Aorta (tissue), 5 donors: ENCODE data around the gene OXCT1. TPM values are rescaled to one million over a fixed set of nuclear protein-coding genes. Genes with fewer than 3 reads are reported as not detected.

ENCODE experiments used
- ATAC-seq: fragments of 200-7000 bp; cut with Tn5 transposase; one replicate; pipeline ENCODE4 v1.9.1; 2022; ENCODE audit warnings: moderate library complexity; ENCODE audit not compliant: low FRiP score
- DNase-seq, 2 donors: peaks; one replicate each; pipeline ENCODE4 v3.0.0-alpha.2; 2020
- H3K27ac ChIP-seq, 2 donors: one replicate each; pipeline ENCODE4 v1.5.1; 2013; ENCODE audit warnings: low read length in 2 of 2, mild to moderate bottlenecking in 2 of 2, moderate library complexity in 2 of 2, control low read depth in 1 of 2, inconsistent platforms in 1 of 2, low read depth in 1 of 2
- H3K27me3 ChIP-seq, 2 donors: one replicate each; pipeline ENCODE4 v1.6.1; 2013; ENCODE audit warnings: control low read depth in 1 of 2, low read length in 1 of 2, mild to moderate bottlenecking in 1 of 2, moderate library complexity in 1 of 2; ENCODE audit not compliant: insufficient read depth in 2 of 2, control insufficient read depth in 1 of 2
- H3K36me3 ChIP-seq, 2 donors: one replicate each; pipeline ENCODE4 v1.6.1; 2013; ENCODE audit warnings: control low read depth in 1 of 2, low read length in 1 of 2, mild to moderate bottlenecking in 1 of 2; ENCODE audit not compliant: insufficient read depth in 2 of 2, control insufficient read depth in 1 of 2
- H3K4me1 ChIP-seq, 2 donors: one replicate each; pipeline ENCODE4 v1.6.1; 2013; ENCODE audit warnings: low read length in 2 of 2, control low read depth in 1 of 2, mild to moderate bottlenecking in 1 of 2, moderate library complexity in 1 of 2; ENCODE audit not compliant: insufficient read depth in 2 of 2, control insufficient read depth in 1 of 2
- H3K4me3 ChIP-seq, 2 donors: one replicate each; pipeline ENCODE4 v1.5.1; 2013; ENCODE audit warnings: low read length in 2 of 2, control low read depth in 1 of 2, mild to moderate bottlenecking in 1 of 2
- H3K9me3 ChIP-seq: one replicate; pipeline ENCODE4 v1.6.1; 2013; ENCODE audit warnings: mild to moderate bottlenecking, low read length; ENCODE audit not compliant: control insufficient read depth
- WGBS, 2 donors: extraction: QIAGEN DNeasy Blood & Tissue Kit; methylation state at CpG; one replicate each; pipeline ENCODE4 v1.1.7; 2013; 5-methylcytosine and 5-hydroxymethylcytosine counted together
- intact Hi-C, 2 donors: fragments of 100-400 bp; cut with DNase I; formaldehyde crosslinking; loops; one replicate each; pipeline versions ENCODE4 v1.14.2 to v1.15.0; 2022
- polyA plus RNA-seq, 2 donors: library from polyadenylated mRNA; stranded (reverse); fragments of 200-250 nt; gene quantifications; one replicate each; pipeline ENCODE4 v1.2.3, GENCODE V29; 2013
- total RNA-seq, 2 donors: library from RNA; stranded (reverse); fragmentation: NEBNext Ultra II Directional; extraction: Animal tissue kit (Norgen Biotek cat#: 25700); gene quantifications; one replicate each; pipeline ENCODE4 v1.2.1, GENCODE V29; 2021
- donor health status: healthy with polysubstance abuse.
- donor health status: Bipolar disorder and iron deficiency.
- donor health status: DM: no; HTN: no; CAD: no.
- donor health status: DM: no; HTN: no; CAD: no.
- donor health status: DM: yes; HTN: yes; CAD: no.

The OXCT1 gene
- total and polyA plus RNA-seq, 4 donors = 22.5 to 32.1 (median 27.8) TPM

GRCh38 chr5:41878173-41878572, 7.9 kb upstream of the OXCT1 start:
- no peak for DNase-seq
- no peak overlapping the region for H3K4me3 ChIP-seq
- ATAC-seq = no peak
- no peaks in the 10 kb centered on the region for H3K36me3 ChIP-seq
- H3K4me1 ChIP-seq = peaks cover 0 to 1% of the 10 kb centered on the region in 2 donors
- H3K9me3 ChIP-seq = no peaks in the 10 kb centered on the region
- intact Hi-C loops = no loop called here
- WGBS, 2 donors = 84 to 87% methylated on average over 2 of the region's 2 CpGs
- no peak overlapping the region for H3K27ac ChIP-seq
- no peaks in the 10 kb centered on the region for H3K27me3 ChIP-seq

DNA sequence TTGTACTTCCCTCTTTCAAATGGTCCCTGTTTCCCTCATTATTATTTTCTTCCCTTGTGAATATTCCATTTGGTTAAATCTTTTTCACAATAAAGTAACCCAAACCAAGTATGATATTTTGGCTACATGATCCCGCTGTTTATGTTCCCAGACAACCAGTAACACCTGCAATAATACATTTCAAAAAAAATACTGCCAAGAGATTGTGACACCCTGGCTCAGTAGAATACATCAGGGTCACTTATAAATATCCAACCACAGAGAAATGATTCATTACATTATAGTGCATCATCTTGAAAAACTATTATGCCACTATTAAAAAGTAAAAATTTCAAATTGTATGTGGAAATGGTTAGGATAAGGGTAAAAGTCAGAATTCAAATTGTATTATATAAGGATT, 7.2 kb upstream of the OXCT1 start:
- Histone ChIP-seq H3K4me1 (peaks cover 0 to 1% of the 10 kb centered on the region in 2 donors), H3K27ac (no peak overlapping the region), H3K27me3 (no peaks in the 10 kb centered on the region), H3K36me3 (no peaks in the 10 kb centered on the region), H3K9me3 (no peaks in the 10 kb centered on the region), H3K4me3 (no peak overlapping the region)
- DNase-seq (no peak), ATAC-seq (no peak)
- intact Hi-C loops = no loop called here
- WGBS, 2 donors = 95 to 98% methylated on average over 1 of the region's 1 CpG

GRCh38 chr5:41876678-41877077, 6.5 kb upstream of the OXCT1 start:
- H3K27ac ChIP-seq = no peak overlapping the region
- H3K4me1 ChIP-seq = peaks cover 0 to 1% of the 10 kb centered on the region in 2 donors
- H3K9me3 ChIP-seq = no peaks in the 10 kb centered on the region
- DNase-seq = no peak
- H3K36me3 ChIP-seq = no peaks in the 10 kb centered on the region
- no peaks in the 10 kb centered on the region for H3K27me3 ChIP-seq
- 62 to 73% methylated on average over 2 of the region's 2 CpGs for WGBS, 2 donors
- no peak for ATAC-seq
- intact Hi-C loops = no loop called here
- no peak overlapping the region for H3K4me3 ChIP-seq

DNA sequence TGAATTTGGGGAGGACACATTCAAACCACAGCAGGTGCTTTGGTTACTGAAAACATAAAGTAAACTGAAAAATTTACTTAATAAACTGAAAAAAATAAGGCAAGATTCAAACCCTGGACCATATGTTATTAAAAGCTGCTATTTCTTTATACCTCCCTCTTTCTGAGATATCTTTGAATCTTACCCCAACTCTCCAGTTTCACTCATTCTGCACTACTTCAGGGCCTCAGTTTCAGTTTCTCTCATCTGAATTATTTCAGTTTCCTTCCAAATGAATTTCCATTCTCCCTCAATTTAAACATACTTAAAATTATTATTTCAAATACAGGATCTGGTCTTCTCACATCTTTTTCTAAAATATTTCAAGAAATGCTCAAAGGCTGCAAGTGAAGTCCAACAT, 4.9 kb upstream of the OXCT1 start:
- no peaks in the 10 kb centered on the region for H3K9me3 ChIP-seq
- H3K4me3 ChIP-seq = no peak overlapping the region
- no peaks in the 10 kb centered on the region for H3K36me3 ChIP-seq
- H3K27me3 ChIP-seq = no peaks in the 10 kb centered on the region
- peaks cover 1 to 2% of the 10 kb centered on the region in 2 donors for H3K4me1 ChIP-seq
- ATAC-seq = no peak
- no peak for DNase-seq
- no peak overlapping the region for H3K27ac ChIP-seq
- intact Hi-C loops = no loop called here

DNA sequence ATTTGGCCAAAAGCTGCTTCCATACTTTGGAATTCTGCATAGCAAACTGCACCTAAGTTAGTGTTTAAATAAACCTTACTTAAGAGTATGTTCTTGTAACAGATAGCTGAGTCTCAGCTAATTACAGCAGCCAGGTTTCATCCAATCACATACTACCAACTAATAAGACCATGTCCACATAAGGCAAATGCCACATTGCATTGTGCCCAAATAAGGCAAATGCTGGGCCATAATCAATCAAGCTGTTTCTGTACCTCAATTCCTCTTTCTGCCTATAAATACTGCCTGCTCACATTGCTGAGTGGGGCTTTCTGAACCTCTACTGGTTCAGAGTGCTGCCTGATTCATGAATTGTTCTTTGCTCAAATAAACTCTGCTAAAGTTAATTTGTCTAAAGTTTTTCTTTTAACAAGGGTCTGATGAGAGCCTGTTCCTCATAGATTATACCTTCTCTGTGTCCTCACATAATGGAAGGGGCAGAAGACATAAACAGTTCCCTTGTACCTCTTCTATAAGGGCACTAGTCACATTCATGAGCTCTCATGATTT, 4.4 kb upstream of the OXCT1 start:
- H3K9me3 ChIP-seq = no peaks in the 10 kb centered on the region
- H3K27ac ChIP-seq = no peak overlapping the region
- H3K36me3 ChIP-seq = no peaks in the 10 kb centered on the region
- H3K4me1 ChIP-seq = peaks cover 1 to 2% of the 10 kb centered on the region in 2 donors
- H3K4me3 ChIP-seq = no peak overlapping the region
- DNase-seq (no peak), ATAC-seq (no peak)
- no peaks in the 10 kb centered on the region for H3K27me3 ChIP-seq
- intact Hi-C loops = no loop called here

- DNase-seq = peak in 1 of 2 donors; percentile 64
Measured at GRCh38 chr5:41871852-41872251, 1.6 kb upstream of the OXCT1 start.

GRCh38 chr5:41870627-41871048, 413 bp upstream of the OXCT1 start:
- H3K4me1 ChIP-seq = peaks cover 0 to 6% of the 10 kb centered on the region in 2 donors
- DNase-seq = no peak
- no peaks in the 10 kb centered on the region for H3K27me3 ChIP-seq
- intact Hi-C loops = loop anchor here in 1 of 2 donors (1.0 to 2.0 kb wide), 2 partner anchors 34 to 55 kb away; partner anchors contain the start of genes FBXO4 and RIMOC1
- no peak for ATAC-seq
- 4 to 8% methylated on average over 16 of the region's 16 CpGs for WGBS, 2 donors
- H3K27ac ChIP-seq = peak overlapping the region; percentile 93 to 95
- no peaks in the 10 kb centered on the region for H3K9me3 ChIP-seq
- peak overlapping the region; percentile 42 to 91 for H3K4me3 ChIP-seq
- H3K36me3 ChIP-seq = peaks cover 0 to 3% of the 10 kb centered on the region in 2 donors

More at GRCh38 chr5:41871852-41872251, 1.6 kb upstream of the OXCT1 start:
- peak; percentile 57 for ATAC-seq
- H3K4me3 ChIP-seq = no peak overlapping the region
- no peaks in the 10 kb centered on the region for H3K9me3 ChIP-seq
- WGBS, 2 donors = 4 to 6% methylated on average over 2 of the region's 2 CpGs
- H3K4me1 ChIP-seq = peaks cover 1 to 6% of the 10 kb centered on the region in 2 donors
- H3K36me3 ChIP-seq = peaks cover 0 to under 1% of the 10 kb centered on the region in 2 donors
- H3K27ac ChIP-seq = no peak overlapping the region
- no peaks in the 10 kb centered on the region for H3K27me3 ChIP-seq
- intact Hi-C loops = loop anchor here in 1 of 2 donors (1.0 to 2.0 kb wide), 2 partner anchors 33 to 53 kb away; partner anchors contain the start of genes FBXO4 and RIMOC1

- peak; percentile 11 for ATAC-seq
- peak overlapping the region in 1 of 2 donors; percentile 93 for H3K27ac ChIP-seq
- DNase-seq = peak; percentile 52 to 91
- H3K4me1 ChIP-seq = peaks cover 0 to 6% of the 10 kb centered on the region in 2 donors
- 3% methylated on average over 24 to 28 of the region's 28 CpGs for WGBS, 2 donors
- no peaks in the 10 kb centered on the region for H3K9me3 ChIP-seq
- peaks cover 0 to 3% of the 10 kb centered on the region in 2 donors for H3K36me3 ChIP-seq
- intact Hi-C loops = no loop called here
- no peaks in the 10 kb centered on the region for H3K27me3 ChIP-seq
- H3K4me3 ChIP-seq = peak overlapping the region; percentile 60 to 91
Measured at GRCh38 chr5:41869151-41869723, 988 bp downstream of the OXCT1 start.

- DNase-seq (no peak), ATAC-seq (no peak)
- intact Hi-C loops = no loop called here
- Histone ChIP-seq H3K36me3 (peaks cover 0 to 3% of the 10 kb centered on the region in 2 donors), H3K4me3 (no peak overlapping the region), H3K27ac (no peak overlapping the region), H3K27me3 (no peaks in the 10 kb centered on the region), H3K4me1 (peaks cover 0 to 6% of the 10 kb centered on the region in 2 donors), H3K9me3 (no peaks in the 10 kb centered on the region)
Measured at GRCh38 chr5:41863871-41864486, 6.2 kb downstream of the OXCT1 start.
